ENCODE measurements around the gene KIF19.

The KIF19 gene

DNA sequence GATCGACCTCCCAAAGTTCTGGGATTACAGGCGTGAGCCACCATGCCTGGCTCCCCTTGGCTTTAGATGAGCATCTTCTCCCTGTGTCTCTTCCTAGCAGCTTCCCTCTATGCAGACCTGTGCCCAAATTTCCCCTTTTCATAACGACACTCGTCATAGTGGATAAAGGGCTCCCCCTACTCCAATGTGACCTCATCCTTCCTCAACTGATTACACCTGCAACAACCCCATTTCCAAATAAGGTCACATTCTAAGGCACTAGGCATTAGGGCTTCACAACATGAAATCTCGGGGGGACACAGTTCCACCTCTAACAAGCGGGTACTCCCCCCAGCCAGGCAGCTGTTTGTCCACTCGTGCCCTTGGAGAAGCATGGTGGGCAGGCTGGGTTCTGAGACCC is 10.3 kb downstream of the KIF19 start:
- no peak overlapping the region for H3K4me3 ChIP-seq (ENCODE audit: low read depth, low read length)
- TF ChIP-seq MYC (IDR thresholded peaks at IDR 0.05; ENCODE audit: low read depth, low read length), result no peak
- TF ChIP-seq, protein P1, sequence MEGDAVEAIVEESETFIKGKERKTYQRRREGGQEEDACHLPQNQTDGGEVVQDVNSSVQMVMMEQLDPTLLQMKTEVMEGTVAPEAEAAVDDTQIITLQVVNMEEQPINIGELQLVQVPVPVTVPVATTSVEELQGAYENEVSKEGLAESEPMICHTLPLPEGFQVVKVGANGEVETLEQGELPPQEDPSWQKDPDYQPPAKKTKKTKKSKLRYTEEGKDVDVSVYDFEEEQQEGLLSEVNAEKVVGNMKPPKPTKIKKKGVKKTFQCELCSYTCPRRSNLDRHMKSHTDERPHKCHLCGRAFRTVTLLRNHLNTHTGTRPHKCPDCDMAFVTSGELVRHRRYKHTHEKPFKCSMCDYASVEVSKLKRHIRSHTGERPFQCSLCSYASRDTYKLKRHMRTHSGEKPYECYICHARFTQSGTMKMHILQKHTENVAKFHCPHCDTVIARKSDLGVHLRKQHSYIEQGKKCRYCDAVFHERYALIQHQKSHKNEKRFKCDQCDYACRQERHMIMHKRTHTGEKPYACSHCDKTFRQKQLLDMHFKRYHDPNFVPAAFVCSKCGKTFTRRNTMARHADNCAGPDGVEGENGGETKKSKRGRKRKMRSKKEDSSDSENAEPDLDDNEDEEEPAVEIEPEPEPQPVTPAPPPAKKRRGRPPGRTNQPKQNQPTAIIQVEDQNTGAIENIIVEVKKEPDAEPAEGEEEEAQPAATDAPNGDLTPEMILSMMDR (IDR thresholded peaks at IDR 0.05; ENCODE audit: low read depth, low read length), result no peak
- TF ChIP-seq, protein P2, sequence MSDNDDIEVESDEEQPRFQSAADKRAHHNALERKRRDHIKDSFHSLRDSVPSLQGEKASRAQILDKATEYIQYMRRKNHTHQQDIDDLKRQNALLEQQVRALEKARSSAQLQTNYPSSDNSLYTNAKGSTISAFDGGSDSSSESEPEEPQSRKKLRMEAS (IDR thresholded peaks at IDR 0.05; ENCODE audit: low read depth, low read length), result no peak
- no peak for DNase-seq (ENCODE audit: low read depth)

DNA sequence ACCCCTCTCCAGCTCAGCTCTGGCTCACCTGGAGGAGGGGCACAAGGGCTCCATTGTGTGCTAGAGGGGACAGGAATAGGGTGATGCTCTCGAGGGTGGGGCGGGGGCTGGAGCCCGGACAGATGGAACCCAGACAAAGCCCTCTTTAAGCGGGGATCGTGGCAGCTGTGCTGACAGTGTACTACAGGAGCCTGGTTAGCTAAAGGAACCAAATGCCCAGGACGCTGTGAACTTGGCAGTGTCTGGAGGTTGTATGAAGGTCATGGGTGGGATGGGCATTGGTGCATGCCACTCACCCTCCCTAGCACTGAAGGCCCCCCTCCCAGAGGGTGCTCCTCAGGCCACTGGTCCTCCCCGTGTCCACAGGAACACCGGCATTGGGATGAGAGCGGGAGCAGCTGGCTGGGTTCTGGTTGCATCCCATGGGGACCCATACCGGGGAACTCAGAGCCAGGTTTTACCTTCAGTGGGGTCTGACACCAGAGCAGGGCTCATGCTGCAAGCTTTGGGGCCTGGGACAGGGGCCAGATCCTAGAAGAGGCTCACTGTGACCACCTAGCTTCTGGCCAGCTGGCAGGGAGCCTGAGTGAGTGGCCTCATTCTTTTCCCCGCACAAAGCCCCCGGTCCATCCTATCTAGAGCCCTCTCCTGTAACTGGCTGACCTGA is 11.9 kb downstream of the KIF19 start:
- H3K4me3 ChIP-seq (ENCODE audit: low read depth, low read length), result no peak overlapping the region
- TF ChIP-seq, protein P2 (IDR thresholded peaks at IDR 0.05; ENCODE audit: low read depth, low read length), result no peak
- TF ChIP-seq POLR2A (IDR thresholded peaks at IDR 0.05; ENCODE audit: extremely low read depth, insufficient read length) (no peak), MYC (IDR thresholded peaks at IDR 0.05; ENCODE audit: low read depth, low read length) (no peak)
- TF ChIP-seq, protein P1 (IDR thresholded peaks at IDR 0.05; ENCODE audit: low read depth, low read length), result no peak
- no peak for DNase-seq (ENCODE audit: low read depth)

DNA sequence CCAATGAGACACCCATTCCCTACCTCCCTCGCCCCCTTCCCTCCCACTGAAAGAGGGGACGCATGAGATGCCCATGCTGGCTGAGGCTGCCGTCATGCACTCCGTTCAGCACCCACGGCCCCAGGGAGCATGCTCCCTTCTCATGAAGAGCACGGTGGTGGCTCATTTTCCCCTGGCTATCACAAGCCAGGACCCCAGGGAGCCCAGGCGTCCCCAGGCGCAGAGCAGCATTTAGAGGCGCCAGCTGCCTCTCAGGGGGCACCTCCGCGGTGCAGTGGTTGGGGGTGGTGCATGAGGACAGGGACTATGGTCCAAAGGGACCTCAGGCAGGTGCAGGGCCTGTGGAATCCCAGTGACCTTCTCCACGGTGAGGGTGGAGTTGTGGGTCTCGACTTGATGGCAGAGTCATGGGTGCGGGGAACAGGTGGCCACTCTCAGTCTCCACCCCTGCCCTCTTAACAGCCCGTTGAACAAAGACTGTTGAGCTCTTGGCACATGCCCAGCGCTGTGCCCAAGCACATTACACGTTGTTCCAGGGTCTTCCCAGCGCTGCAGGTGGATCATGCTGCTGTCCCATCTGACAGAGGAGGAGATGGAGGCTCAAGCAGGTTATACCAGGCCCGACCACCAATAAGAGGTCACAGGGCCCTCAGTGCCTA is 13.6 kb downstream of the KIF19 start:
- no peak for DNase-seq (ENCODE audit: low read depth)
- TF ChIP-seq MYC (IDR thresholded peaks at IDR 0.05; ENCODE audit: low read depth, low read length) (no peak), POLR2A (IDR thresholded peaks at IDR 0.05; ENCODE audit: extremely low read depth, insufficient read length) (no peak)
- TF ChIP-seq, protein P2 (IDR thresholded peaks at IDR 0.05; ENCODE audit: low read depth, low read length), result no peak
- TF ChIP-seq, protein P1 (IDR thresholded peaks at IDR 0.05; ENCODE audit: low read depth, low read length), result no peak
- no peak overlapping the region for H3K4me3 ChIP-seq (ENCODE audit: low read depth, low read length)

DNA sequence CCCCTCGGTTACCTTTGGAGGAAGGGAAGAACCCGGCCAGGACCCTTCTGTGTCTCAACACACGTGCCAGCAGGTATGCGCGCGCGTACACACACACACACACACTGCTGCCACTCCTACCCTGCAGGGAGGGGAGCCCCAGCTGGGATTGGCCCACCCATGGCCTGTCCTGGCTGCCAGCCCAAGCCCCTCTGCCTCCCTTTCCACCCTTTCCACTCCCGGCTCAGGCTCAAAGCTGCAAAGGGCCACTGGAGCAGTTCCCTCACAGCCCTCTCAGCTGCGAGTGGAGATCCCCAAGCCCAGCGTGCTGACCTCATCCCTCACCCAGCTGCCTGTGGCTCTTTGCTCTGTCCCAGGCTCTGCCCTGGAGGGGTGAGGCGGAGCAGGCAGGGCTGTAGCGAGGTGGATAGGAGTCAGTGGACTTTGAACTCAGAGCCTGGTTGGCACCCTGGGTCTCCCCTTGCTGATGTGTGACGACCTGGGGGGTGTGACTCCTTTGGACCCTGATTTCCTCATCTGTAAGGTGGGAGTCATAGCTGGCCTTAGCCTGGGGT is 14.5 kb downstream of the KIF19 start:
- no peak for TF ChIP-seq POLR2A (IDR thresholded peaks at IDR 0.05; ENCODE audit: extremely low read depth, insufficient read length)
- TF ChIP-seq MYC (IDR thresholded peaks at IDR 0.05; ENCODE audit: low read depth, low read length), result no peak
- TF ChIP-seq, protein P1 (IDR thresholded peaks at IDR 0.05; ENCODE audit: low read depth, low read length), result no peak
- no peak for DNase-seq (ENCODE audit: low read depth)
- H3K4me3 ChIP-seq (ENCODE audit: low read depth, low read length), result no peak overlapping the region

DNA sequence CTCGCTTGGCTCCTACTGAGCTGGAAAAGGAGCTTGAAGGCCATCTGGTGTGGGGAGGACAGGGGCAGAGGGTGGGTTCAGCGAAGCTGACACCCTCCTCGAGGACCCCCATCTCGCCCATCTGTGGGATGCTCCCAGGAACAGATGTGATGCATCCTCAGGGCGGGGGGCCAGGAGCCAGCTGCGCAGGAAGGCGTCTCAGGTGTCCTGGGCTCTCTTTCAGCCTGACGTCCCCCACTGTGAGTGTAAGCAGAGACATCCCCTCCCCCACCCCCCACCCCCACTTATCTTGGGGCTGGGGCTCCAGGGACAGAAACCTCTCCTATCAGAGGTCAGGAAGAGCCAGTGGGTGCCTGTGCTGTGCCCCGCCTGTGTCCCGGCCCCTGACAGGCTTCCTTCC is 16.2 kb downstream of the KIF19 start:
- H3K4me3 ChIP-seq (ENCODE audit: low read depth, low read length), result no peak overlapping the region
- TF ChIP-seq, protein P1 (IDR thresholded peaks at IDR 0.05; ENCODE audit: low read depth, low read length), result no peak
- TF ChIP-seq, protein P2 (IDR thresholded peaks at IDR 0.05; ENCODE audit: low read depth, low read length), result no peak
- TF ChIP-seq MYC (IDR thresholded peaks at IDR 0.05; ENCODE audit: low read depth, low read length), result no peak
- no peak for TF ChIP-seq POLR2A (IDR thresholded peaks at IDR 0.05; ENCODE audit: extremely low read depth, insufficient read length)
- no peak for DNase-seq (ENCODE audit: low read depth)
